Activated naive CD8-positive, alpha-beta T cell treated with anti-CD3 and anti-CD28 coated beads, Interleukin-2, amount 50 U/mL, for 24 hours (primary cell): ENCODE results near the gene LCAT.
"Not testable (repeated sequence)": the region's sequence is repeated elsewhere in the genome, so short reads cannot be mapped to it uniquely, and the experiment has no call there.

Source experiments
- ATAC-seq: fragments of 150-1000 bp; cut with Tn5 transposase; one replicate; pipeline ENCODE4 v1.10.0; 2021
- DNase-seq: peaks from one replicate; pipeline ENCODE4 v3.0.0; 2021
- H3K27ac Mint-ChIP-seq: one replicate; pipeline ENCODE4 v1.8.0; 2021; ENCODE audit warnings: mild to moderate bottlenecking, mixed read lengths
- H3K27me3 Mint-ChIP-seq: one replicate; pipeline ENCODE4 v1.8.0; 2021; ENCODE audit warnings: mixed read lengths
- H3K36me3 Mint-ChIP-seq: one replicate; pipeline ENCODE4 v1.8.0; 2021; ENCODE audit warnings: low read depth, mixed read lengths
- H3K4me1 Mint-ChIP-seq: one replicate; pipeline ENCODE4 v1.8.0; 2021; ENCODE audit warnings: mixed read lengths
- H3K4me3 Mint-ChIP-seq: one replicate; pipeline ENCODE4 v1.8.0; 2021; ENCODE audit warnings: mild to moderate bottlenecking, moderate library complexity, mixed read lengths
- H3K9me3 Mint-ChIP-seq: one replicate; pipeline ENCODE4 v1.8.0; 2021; ENCODE audit warnings: mixed read lengths

LCAT gene

GRCh38 chr16:67944690-67945391, 921 bp upstream of the LCAT start:
- Mint-ChIP-seq H3K27me3 (no peaks in the 10 kb centered on the region), H3K27ac (no peak overlapping the region), H3K4me1 (peaks cover 15% of the 10 kb centered on the region), H3K9me3 (no peaks in the 10 kb centered on the region), H3K36me3 (peaks cover 2% of the 10 kb centered on the region), H3K4me3 (no peak overlapping the region)
- DNase-seq: no peak
- ATAC-seq: no peak

GRCh38 chr16:67943256-67943618, 683 bp downstream of the LCAT start:
- Mint-ChIP-seq H3K36me3 (peaks cover 2% of the 10 kb centered on the region), H3K4me1 (peaks cover 26% of the 10 kb centered on the region), H3K27ac (no peak overlapping the region), H3K4me3 (no peak overlapping the region), H3K9me3 (no peaks in the 10 kb centered on the region), H3K27me3 (no peaks in the 10 kb centered on the region)
- DNase-seq (no peak), ATAC-seq (no peak)

GRCh38 chr16:67942510-67943255, 1.2 kb downstream of the LCAT start:
- peaks cover 2% of the 10 kb centered on the region for H3K36me3 Mint-ChIP-seq
- H3K4me3 Mint-ChIP-seq: no peak overlapping the region
- H3K27ac Mint-ChIP-seq: no peak overlapping the region
- no peak for ATAC-seq
- peaks cover 26% of the 10 kb centered on the region for H3K4me1 Mint-ChIP-seq
- no peak for DNase-seq
- H3K9me3 Mint-ChIP-seq: no peaks in the 10 kb centered on the region
- H3K27me3 Mint-ChIP-seq: no peaks in the 10 kb centered on the region

GRCh38 chr16:67942200-67942509, 1.8 kb downstream of the LCAT start:
- H3K36me3 Mint-ChIP-seq: peaks cover 4% of the 10 kb centered on the region
- no peaks in the 10 kb centered on the region for H3K9me3 Mint-ChIP-seq
- no peak overlapping the region for H3K27ac Mint-ChIP-seq
- H3K27me3 Mint-ChIP-seq: no peaks in the 10 kb centered on the region
- peaks cover 29% of the 10 kb centered on the region for H3K4me1 Mint-ChIP-seq
- DNase-seq: peak; percentile 42
- peak; percentile 30 for ATAC-seq
- no peak overlapping the region for H3K4me3 Mint-ChIP-seq

- Mint-ChIP-seq H3K27me3 (no peaks in the 10 kb centered on the region), H3K4me3 (no peak overlapping the region), H3K9me3 (no peaks in the 10 kb centered on the region), H3K36me3 (peaks cover 7% of the 10 kb centered on the region), H3K27ac (peak overlapping the region; percentile 60), H3K4me1 (peaks cover 34% of the 10 kb centered on the region)
- ATAC-seq: no peak
- no peak for DNase-seq
Measured at GRCh38 chr16:67941469-67942199, 2.3 kb downstream of the LCAT start.

GRCh38 chr16:67940446-67941089, 3.4 kb downstream of the LCAT start:
- Mint-ChIP-seq H3K36me3 (peaks cover 17% of the 10 kb centered on the region), H3K4me3 (peak overlapping the region; percentile 29), H3K4me1 (peaks cover 34% of the 10 kb centered on the region), H3K27me3 (no peaks in the 10 kb centered on the region), H3K27ac (peak overlapping the region; percentile 78), H3K9me3 (no peaks in the 10 kb centered on the region)
- DNase-seq (no peak), ATAC-seq (no peak)

- Mint-ChIP-seq H3K27me3 (no peaks in the 10 kb centered on the region), H3K27ac (peak overlapping the region; percentile 78), H3K36me3 (peaks cover 24% of the 10 kb centered on the region), H3K4me1 (peaks cover 42% of the 10 kb centered on the region), H3K9me3 (no peaks in the 10 kb centered on the region), H3K4me3 (peak overlapping the region; percentile 29)
- ATAC-seq (peak; percentile 33), DNase-seq (peak; percentile 74)
Measured at GRCh38 chr16:67939507-67940445, 4.1 kb downstream of the LCAT start.

- Mint-ChIP-seq H3K27ac (peak overlapping the region; percentile 100), H3K4me3 (peak overlapping the region; percentile 100), H3K36me3 (peaks cover 37% of the 10 kb centered on the region), H3K4me1 (peaks cover 49% of the 10 kb centered on the region)
- not testable (repeated sequence) for ATAC-seq, DNase-seq, H3K9me3 Mint-ChIP-seq, H3K27me3 Mint-ChIP-seq
Measured at GRCh38 chr16:67937713-67938112, 6.2 kb downstream of the LCAT start.

GRCh38 chr16:67936880-67937605, 6.9 kb downstream of the LCAT start:
- Mint-ChIP-seq H3K9me3 (no peaks in the 10 kb centered on the region), H3K4me1 (peaks cover 47% of the 10 kb centered on the region), H3K27ac (peak overlapping the region; percentile 100), H3K4me3 (peak overlapping the region; percentile 100), H3K27me3 (no peaks in the 10 kb centered on the region), H3K36me3 (peaks cover 40% of the 10 kb centered on the region)
- peak; percentile 44 for ATAC-seq
- DNase-seq: peak; percentile 74

GRCh38 chr16:67936124-67936879, 7.6 kb downstream of the LCAT start, which contains the start of gene PSMB10:
Gene PSMB10, minus strand, starts transcription at chr16:67936850. Its CDS starts 101 bp downstream, at chr16:67936749.
- Mint-ChIP-seq H3K27me3 (no peaks in the 10 kb centered on the region), H3K4me1 (peaks cover 41% of the 10 kb centered on the region), H3K4me3 (peak within 1 kb of the TSS; percentile 100), H3K36me3 (peaks cover 41% of the 10 kb centered on the region), H3K27ac (peak within 1 kb of the TSS; percentile 100), H3K9me3 (no peaks in the 10 kb centered on the region)
- ATAC-seq (peak; percentile 11), DNase-seq (peak; percentile 61)

- Mint-ChIP-seq H3K9me3 (no peaks in the 10 kb centered on the region), H3K27me3 (no peaks in the 10 kb centered on the region), H3K36me3 (peaks cover 41% of the 10 kb centered on the region), H3K27ac (peak overlapping the region; percentile 100), H3K4me1 (peaks cover 41% of the 10 kb centered on the region), H3K4me3 (peak overlapping the region; percentile 100)
- peak; percentile 96 for DNase-seq
- ATAC-seq: peak; percentile 91
Measured at GRCh38 chr16:67935402-67936123, 8.4 kb downstream of the LCAT start.

- H3K36me3 Mint-ChIP-seq: peaks cover 41% of the 10 kb centered on the region
- H3K27ac Mint-ChIP-seq: peak overlapping the region; percentile 100
- H3K9me3 Mint-ChIP-seq: no peaks in the 10 kb centered on the region
- DNase-seq: no peak
- no peak for ATAC-seq
- H3K4me3 Mint-ChIP-seq: peak overlapping the region; percentile 100
- peaks cover 36% of the 10 kb centered on the region for H3K4me1 Mint-ChIP-seq
- no peaks in the 10 kb centered on the region for H3K27me3 Mint-ChIP-seq
Measured at GRCh38 chr16:67935101-67935401, 8.9 kb downstream of the LCAT start.
